Thyroid gland (tissue), 4 donors: ENCODE results near the gene PTGES3L. TPM values are rescaled to one million over a fixed set of nuclear protein-coding genes. Genes with fewer than 3 reads are reported as not detected.

Source experiments
- DNase-seq, 2 donors: peaks; one replicate each; pipeline ENCODE4 v3.0.0-alpha.2; 2019
- H3K27ac ChIP-seq, 3 donors: fragments of 200-600 bp; sonication (generic); 1 replicate in 2 of 3; 2 replicates in 1 of 3; pipeline ENCODE4 v1.5.1; 2016 to 2019; ENCODE audit warnings: mild to moderate bottlenecking in 1 of 3, moderate library complexity in 1 of 3
- H3K27me3 ChIP-seq: fragments of 200-600 bp; sonication (generic); one replicate; pipeline ENCODE4 v1.5.1; 2019
- H3K36me3 ChIP-seq, 2 donors: fragments of 200-600 bp; sonication (generic); one replicate each; pipeline ENCODE4 v1.5.1; 2016 to 2019
- H3K4me1 ChIP-seq, 2 donors: fragments of 200-600 bp; sonication (generic); one replicate each; pipeline ENCODE4 v1.5.1; 2017 to 2019
- H3K4me3 ChIP-seq, 3 donors: fragments of 200-600 bp; sonication (generic); replicated peaks in 1 of 3; 1 replicate in 2 of 3; 2 replicates in 1 of 3; pipeline ENCODE4 v1.5.1; 2016; ENCODE audit warnings: mild to moderate bottlenecking in 1 of 3
- H3K9me3 ChIP-seq: fragments of 200-600 bp; sonication (generic); one replicate; pipeline ENCODE4 v1.5.1; 2017
- POLR2A ChIP-seq, 2 donors: fragments of 450-650 bp; IDR thresholded peaks; one replicate each; pipeline ENCODE4 v1.6.1; 2017; ENCODE audit warnings: antibody characterized with exemption in 2 of 2, mild to moderate bottlenecking in 2 of 2, moderate library complexity in 1 of 2
- WGBS, 2 donors: methylation state at CpG; one replicate each; pipeline ENCODE4 v1.1.5; 2017; 5-methylcytosine and 5-hydroxymethylcytosine counted together
- intact Hi-C: fragments of 100-400 bp; cut with DNase I; formaldehyde crosslinking; loops from one replicate; pipeline ENCODE4 v1.15.1; 2023
- total RNA-seq, 4 donors: library from RNA; depleted of rRNA; stranded (reverse); fragments of >200 nt; gene quantifications; one replicate each; pipeline ENCODE4 v1.2.3, GENCODE V29; 2016
- TF ChIP-seq, protein P1 (sequence below), 6 experiments: fragments of 200-600 bp in 3 of 6; fragments of 450-650 bp in 3 of 6; sonication (generic) in 3 of 6; IDR thresholded peaks; one replicate each; pipeline ENCODE4 v1.5.1; 2016 to 2019; ENCODE audit warnings: antibody characterized with exemption in 6 of 6, mild to moderate bottlenecking in 2 of 6, inconsistent platforms in 1 of 6, moderate library complexity in 1 of 6

PTGES3L gene
- total RNA-seq, 4 donors from 2014 or later = 0.11 to 0.75 (median 0.54) TPM; not detected in 1

DNA sequence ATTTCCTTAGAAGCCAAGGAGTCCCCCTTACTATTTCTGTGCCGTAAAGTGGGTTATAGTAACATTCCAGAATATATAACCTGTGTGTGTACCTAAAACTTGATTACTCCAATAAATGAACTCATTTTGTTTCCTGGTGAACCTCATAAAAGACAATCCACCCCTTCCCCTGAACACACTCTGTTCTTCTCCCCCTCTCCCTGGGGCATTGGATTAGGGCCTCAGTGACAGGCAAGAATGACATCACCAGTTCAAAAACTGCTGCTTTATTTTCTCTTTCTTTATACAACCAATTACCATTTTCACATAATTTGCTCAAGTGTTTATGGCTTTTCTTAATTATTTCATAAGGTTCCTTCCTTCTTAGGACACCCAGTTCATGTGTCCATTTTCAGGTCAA is 33.1 kb downstream of the PTGES3L start:
- no peak for TF ChIP-seq POLR2A (IDR thresholded peaks at IDR 0.05)
- TF ChIP-seq, protein P1, sequence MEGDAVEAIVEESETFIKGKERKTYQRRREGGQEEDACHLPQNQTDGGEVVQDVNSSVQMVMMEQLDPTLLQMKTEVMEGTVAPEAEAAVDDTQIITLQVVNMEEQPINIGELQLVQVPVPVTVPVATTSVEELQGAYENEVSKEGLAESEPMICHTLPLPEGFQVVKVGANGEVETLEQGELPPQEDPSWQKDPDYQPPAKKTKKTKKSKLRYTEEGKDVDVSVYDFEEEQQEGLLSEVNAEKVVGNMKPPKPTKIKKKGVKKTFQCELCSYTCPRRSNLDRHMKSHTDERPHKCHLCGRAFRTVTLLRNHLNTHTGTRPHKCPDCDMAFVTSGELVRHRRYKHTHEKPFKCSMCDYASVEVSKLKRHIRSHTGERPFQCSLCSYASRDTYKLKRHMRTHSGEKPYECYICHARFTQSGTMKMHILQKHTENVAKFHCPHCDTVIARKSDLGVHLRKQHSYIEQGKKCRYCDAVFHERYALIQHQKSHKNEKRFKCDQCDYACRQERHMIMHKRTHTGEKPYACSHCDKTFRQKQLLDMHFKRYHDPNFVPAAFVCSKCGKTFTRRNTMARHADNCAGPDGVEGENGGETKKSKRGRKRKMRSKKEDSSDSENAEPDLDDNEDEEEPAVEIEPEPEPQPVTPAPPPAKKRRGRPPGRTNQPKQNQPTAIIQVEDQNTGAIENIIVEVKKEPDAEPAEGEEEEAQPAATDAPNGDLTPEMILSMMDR (IDR thresholded peaks at IDR 0.05) = no peak
- no peaks in the 10 kb centered on the region for H3K27me3 ChIP-seq
- intact Hi-C loops = no loop called here
- H3K36me3 ChIP-seq = peaks cover 9 to 21% of the 10 kb centered on the region in 2 donors
- no peaks in the 10 kb centered on the region for H3K9me3 ChIP-seq
- H3K4me1 ChIP-seq = peaks cover 11 to 14% of the 10 kb centered on the region in 2 donors
- peak overlapping the region in 2 of 3 donors; percentile 4 to 53 for H3K27ac ChIP-seq
- DNase-seq = no peak
- no peak overlapping the region for H3K4me3 ChIP-seq
- 93 to 100% methylated on average over 1 of the region's 1 CpG for WGBS, 2 donors

DNA sequence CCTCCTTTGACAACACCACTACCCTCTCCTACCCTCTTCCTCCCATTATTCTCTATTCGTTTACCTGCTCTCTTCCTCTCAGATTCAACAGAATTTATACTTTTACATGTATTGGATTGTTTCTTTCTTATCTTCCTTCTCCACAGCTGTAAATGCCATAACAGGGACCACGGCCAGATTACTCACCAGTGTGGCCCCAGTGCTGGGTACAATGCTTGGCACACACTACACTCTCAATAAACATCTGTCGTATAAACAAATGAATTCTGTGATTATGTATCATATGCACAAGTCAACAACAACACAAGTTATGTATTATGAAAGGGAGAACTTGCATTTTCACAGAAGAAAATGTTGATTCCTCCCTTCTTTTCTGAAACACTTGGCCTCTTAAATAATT is 35.7 kb downstream of the PTGES3L start:
- Histone ChIP-seq H3K9me3 (no peaks in the 10 kb centered on the region), H3K27ac (no peak overlapping the region), H3K4me3 (no peak overlapping the region), H3K4me1 (peaks cover 11 to 14% of the 10 kb centered on the region in 2 donors), H3K36me3 (peaks cover 0 to under 1% of the 10 kb centered on the region in 2 donors), H3K27me3 (no peaks in the 10 kb centered on the region)
- WGBS, 2 donors = 56% methylated on average over 3 of the region's 3 CpGs
- TF ChIP-seq, protein P1 (IDR thresholded peaks at IDR 0.05) = no peak
- TF ChIP-seq POLR2A (IDR thresholded peaks at IDR 0.05) = no peak
- intact Hi-C loops = no loop called here
- no peak for DNase-seq

DNA sequence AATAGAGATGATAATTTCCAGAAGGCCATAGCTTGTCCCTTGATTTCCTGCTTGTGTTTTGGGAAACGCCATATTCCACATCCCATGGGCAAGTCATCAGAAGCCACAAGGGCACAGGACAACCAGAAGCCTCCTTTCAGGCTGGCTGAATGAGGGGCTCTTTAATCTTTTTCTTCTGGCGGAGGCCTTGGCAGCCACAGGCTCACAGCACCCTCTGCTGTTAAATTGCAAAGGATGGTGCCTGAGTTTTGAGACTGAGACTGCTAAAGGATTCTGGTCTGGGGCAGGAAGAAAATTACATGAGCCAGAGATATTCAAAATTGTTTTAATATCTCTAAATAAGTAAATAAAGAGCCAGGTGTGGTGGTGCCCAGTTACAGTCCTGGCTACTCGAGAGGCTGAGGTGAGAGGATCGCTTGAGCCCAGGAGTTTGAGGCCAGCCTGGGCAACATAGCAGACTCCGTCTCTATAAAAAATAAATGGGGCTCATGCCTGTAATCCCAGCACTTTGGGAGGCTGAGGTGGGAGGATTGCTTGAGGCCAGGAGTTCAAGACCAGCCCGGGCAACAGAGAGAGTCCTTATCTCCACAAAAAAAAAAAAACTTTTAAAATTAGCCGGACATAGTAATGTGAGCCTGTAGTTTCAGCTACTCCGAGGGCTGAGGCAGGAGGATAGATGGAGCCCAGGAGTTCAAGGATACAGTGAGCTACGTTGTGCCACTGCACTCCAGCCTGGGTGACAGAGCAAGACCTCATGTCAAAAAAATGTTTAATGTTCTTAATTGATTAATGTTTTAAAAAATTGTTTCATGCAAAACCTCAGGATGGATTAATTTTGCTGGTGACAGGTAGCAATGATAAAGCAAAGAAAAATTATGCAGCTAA is 41.9 kb downstream of the PTGES3L start:
- DNase-seq = peak; percentile 37 to 45
- no peaks in the 10 kb centered on the region for H3K36me3 ChIP-seq
- no peak overlapping the region for H3K4me3 ChIP-seq
- no peaks in the 10 kb centered on the region for H3K4me1 ChIP-seq
- H3K27ac ChIP-seq = no peak overlapping the region
- intact Hi-C loops = loop anchor here (5.0 kb wide), 1 partner anchor 91 kb away; no protein-coding TSS in a partner anchor
- no peak for TF ChIP-seq POLR2A (IDR thresholded peaks at IDR 0.05)
- TF ChIP-seq, protein P1 (IDR thresholded peaks at IDR 0.05) = peak; percentile 23 to 78 (median 62)
- no peaks in the 10 kb centered on the region for H3K9me3 ChIP-seq
- no peaks in the 10 kb centered on the region for H3K27me3 ChIP-seq
- 35 to 39% methylated on average over 9 of the region's 9 CpGs for WGBS, 2 donors

DNA sequence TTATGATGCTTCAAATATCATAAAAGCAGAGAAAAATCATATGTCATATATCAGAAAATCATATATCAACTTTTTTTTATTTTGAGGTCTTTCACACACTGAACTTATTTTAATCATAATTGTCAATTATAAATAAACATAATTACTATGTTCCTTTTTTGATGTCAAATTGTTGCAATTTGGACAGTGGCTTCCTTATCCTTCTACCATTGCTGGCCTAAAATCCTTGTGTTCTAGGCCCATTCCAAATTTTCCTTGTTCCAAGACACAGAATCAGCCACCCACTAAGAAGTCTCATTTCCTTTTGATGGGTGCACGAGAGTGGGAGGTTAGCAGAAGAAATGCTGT is 50.4 kb downstream of the PTGES3L start:
- TF ChIP-seq, protein P1 (IDR thresholded peaks at IDR 0.05) = peak in 1 of 6 experiments; percentile 3
- TF ChIP-seq POLR2A (IDR thresholded peaks at IDR 0.05) = no peak
- intact Hi-C loops = no loop called here
- no peak for DNase-seq
- Histone ChIP-seq H3K4me1 (peaks cover 3 to 12% of the 10 kb centered on the region in 2 donors), H3K36me3 (no peaks in the 10 kb centered on the region), H3K4me3 (no peak overlapping the region), H3K27me3 (no peaks in the 10 kb centered on the region), H3K27ac (peak overlapping the region in 2 of 3 donors; percentile 69 to 71), H3K9me3 (no peaks in the 10 kb centered on the region)
- 82 to 83% methylated on average over 1 of the region's 1 CpG for WGBS, 2 donors
